ENCODE data around the gene GAS7.

Gene GAS7

DNA sequence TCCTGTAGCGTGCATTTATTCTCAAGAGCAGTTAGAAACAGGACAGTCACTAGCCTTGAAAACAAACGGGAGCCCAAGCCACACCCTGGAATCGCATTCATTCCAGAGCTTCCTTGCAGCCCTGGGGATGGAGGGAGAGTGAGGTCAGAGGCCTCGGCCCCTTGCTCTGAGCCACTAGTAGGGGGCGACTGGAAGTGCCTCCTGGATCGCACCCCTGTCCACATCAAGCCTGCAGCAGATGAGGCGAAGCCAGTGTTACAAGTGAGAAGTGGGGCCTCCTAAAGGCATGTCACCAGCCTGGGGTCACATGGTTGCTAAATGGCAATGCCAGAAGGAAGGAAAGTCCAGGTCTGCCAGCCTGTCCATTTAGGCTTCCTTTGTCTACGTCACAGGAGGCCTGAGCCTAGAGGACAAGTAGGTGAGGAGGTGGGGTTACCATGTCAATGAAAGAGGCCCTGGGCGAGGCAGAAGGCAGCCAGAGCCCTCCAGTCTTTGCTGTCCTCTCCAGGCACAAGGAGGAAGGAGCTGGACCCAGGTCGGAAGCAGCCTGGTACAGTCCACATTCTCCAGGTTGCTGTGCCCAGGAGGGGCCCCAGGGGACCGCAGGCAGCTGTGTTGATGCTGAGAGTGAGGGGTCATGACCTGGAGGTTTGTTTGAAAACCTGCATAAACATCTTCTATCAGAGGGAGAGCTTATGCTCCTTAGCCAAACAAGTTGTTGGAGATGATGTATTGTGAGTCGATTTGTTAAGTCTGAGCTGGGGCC is 290.3 kb downstream of the GAS7 start:
- Histone ChIP-seq H3K36me3 (ENCODE audit: control insufficient read depth, insufficient read depth, low read length) (no peaks in the 10 kb centered on the region), H3K9me3 (ENCODE audit: control insufficient read depth, insufficient read depth, low read depth, low read length) (no peaks in the 10 kb centered on the region), H3K27me3 (ENCODE audit: control insufficient read depth, insufficient read depth, low read length) (no peaks in the 10 kb centered on the region), H3K4me1 (ENCODE audit: control insufficient read depth, insufficient read depth, low read length) (peaks cover 11% of the 10 kb centered on the region; the same call in 1 of the 2 replicates), H3K4me3 (ENCODE audit: low read depth, low read length) (no peak overlapping the region), H3K27ac (ENCODE audit: low read depth, low read length) (no peak overlapping the region), H3K9ac (ENCODE audit: low read length) (no peak overlapping the region)

- Histone ChIP-seq H3K27ac (ENCODE audit: low read depth, low read length) (no peak overlapping the region), H3K36me3 (ENCODE audit: control insufficient read depth, insufficient read depth, low read length) (no peaks in the 10 kb centered on the region), H3K4me1 (ENCODE audit: control insufficient read depth, insufficient read depth, low read length) (peaks cover 11% of the 10 kb centered on the region; the same call in 1 of the 2 replicates), H3K4me3 (ENCODE audit: low read depth, low read length) (no peak overlapping the region), H3K9ac (ENCODE audit: low read length) (no peak overlapping the region), H3K27me3 (ENCODE audit: control insufficient read depth, insufficient read depth, low read length) (no peaks in the 10 kb centered on the region), H3K9me3 (ENCODE audit: control insufficient read depth, insufficient read depth, low read depth, low read length) (no peaks in the 10 kb centered on the region)
Measured at GRCh38 chr17:9907131-9907530, 291.3 kb downstream of the GAS7 start.

GRCh38 chr17:9906616-9907015 is 291.8 kb downstream of the GAS7 start:
- Histone ChIP-seq H3K4me1 (ENCODE audit: control insufficient read depth, insufficient read depth, low read length) (peaks cover 11% of the 10 kb centered on the region; the same call in 1 of the 2 replicates), H3K36me3 (ENCODE audit: control insufficient read depth, insufficient read depth, low read length) (no peaks in the 10 kb centered on the region), H3K9me3 (ENCODE audit: control insufficient read depth, insufficient read depth, low read depth, low read length) (no peaks in the 10 kb centered on the region), H3K27me3 (ENCODE audit: control insufficient read depth, insufficient read depth, low read length) (no peaks in the 10 kb centered on the region), H3K27ac (ENCODE audit: low read depth, low read length) (no peak overlapping the region), H3K4me3 (ENCODE audit: low read depth, low read length) (no peak overlapping the region), H3K9ac (ENCODE audit: low read length) (no peak overlapping the region)

GRCh38 chr17:9905902-9906301 is 292.5 kb downstream of the GAS7 start:
- Histone ChIP-seq H3K4me1 (ENCODE audit: control insufficient read depth, insufficient read depth, low read length) (peaks cover 11% of the 10 kb centered on the region; the same call in 1 of the 2 replicates), H3K36me3 (ENCODE audit: control insufficient read depth, insufficient read depth, low read length) (no peaks in the 10 kb centered on the region), H3K9me3 (ENCODE audit: control insufficient read depth, insufficient read depth, low read depth, low read length) (no peaks in the 10 kb centered on the region), H3K4me3 (ENCODE audit: low read depth, low read length) (no peak overlapping the region), H3K27ac (ENCODE audit: low read depth, low read length) (no peak overlapping the region), H3K9ac (ENCODE audit: low read length) (no peak overlapping the region), H3K27me3 (ENCODE audit: control insufficient read depth, insufficient read depth, low read length) (no peaks in the 10 kb centered on the region)

DNA sequence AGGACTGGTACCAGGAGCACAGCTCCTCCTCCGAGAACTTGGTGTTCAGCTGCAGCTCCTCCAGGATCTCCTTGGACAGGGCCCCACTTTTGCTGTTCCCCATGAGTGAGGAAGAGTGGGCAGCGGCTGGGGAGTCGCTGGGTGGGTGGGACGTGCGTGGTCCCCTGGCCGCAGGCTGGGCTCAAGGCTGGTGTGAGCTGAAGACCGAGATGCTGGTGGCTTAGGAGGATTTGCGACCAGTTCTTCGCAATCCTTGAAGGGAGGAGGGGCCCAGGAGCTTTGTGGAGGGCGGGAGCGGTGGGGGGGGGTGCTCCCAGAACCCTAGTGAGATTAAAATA is 293.4 kb downstream of the GAS7 start, which contains the start of gene RCVRN:
Gene RCVRN, minus strand, starts transcription at position 194 of the 338 bp plus-strand sequence. Its CDS starts 91 bp downstream, at position 103.
- no peak within 1 kb of the TSS for H3K27ac ChIP-seq (ENCODE audit: low read depth, low read length)
- H3K36me3 ChIP-seq (ENCODE audit: control insufficient read depth, insufficient read depth, low read length): no peaks in the 10 kb centered on the region
- no peaks in the 10 kb centered on the region for H3K27me3 ChIP-seq (ENCODE audit: control insufficient read depth, insufficient read depth, low read length)
- no peak within 1 kb of the TSS for H3K9ac ChIP-seq (ENCODE audit: low read length)
- H3K4me1 ChIP-seq (ENCODE audit: control insufficient read depth, insufficient read depth, low read length): peaks cover 11% of the 10 kb centered on the region; the same call in 1 of the 2 replicates
- H3K4me3 ChIP-seq (ENCODE audit: low read depth, low read length): no peak within 1 kb of the TSS
- H3K9me3 ChIP-seq (ENCODE audit: control insufficient read depth, insufficient read depth, low read depth, low read length): no peaks in the 10 kb centered on the region

DNA sequence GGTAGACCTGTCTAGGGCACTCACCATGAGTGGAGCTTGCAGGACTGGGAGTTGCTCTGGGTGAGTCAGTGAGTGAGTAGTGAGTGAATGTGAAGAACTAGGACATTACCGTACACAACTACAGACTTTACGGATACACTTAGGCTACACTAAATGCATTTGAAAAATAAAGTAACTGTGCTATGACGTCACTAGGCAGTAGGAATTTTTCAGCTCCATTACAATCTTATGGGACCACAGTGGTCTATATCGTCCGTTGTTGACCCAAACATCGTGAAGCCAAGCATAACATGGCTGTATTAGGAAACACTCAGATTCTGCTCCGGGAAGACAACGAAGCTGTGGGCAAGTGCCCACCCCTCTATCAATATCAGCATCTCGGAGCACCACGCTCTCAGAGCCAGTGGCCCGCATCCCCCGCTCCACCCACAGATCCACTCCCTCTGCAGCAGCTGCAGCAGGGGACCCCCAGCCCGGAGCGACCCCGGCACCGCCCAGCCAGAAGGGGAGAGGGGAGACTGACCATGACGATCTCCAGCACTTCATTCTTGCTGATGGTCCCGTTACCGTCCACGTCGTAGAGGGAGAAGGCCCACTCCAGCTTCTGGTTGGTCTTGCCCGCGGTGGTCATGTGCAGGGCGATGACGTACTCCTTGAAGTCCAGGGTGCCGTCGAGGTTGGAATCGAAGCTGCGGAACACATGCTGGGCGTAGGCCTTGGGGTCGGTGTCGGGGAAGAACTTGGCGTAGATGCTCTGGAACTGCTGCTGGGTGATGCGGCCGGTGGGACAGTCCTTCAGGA is 293.9 kb downstream of the GAS7 start:
- Histone ChIP-seq H3K27ac (ENCODE audit: low read depth, low read length) (no peak overlapping the region), H3K36me3 (ENCODE audit: control insufficient read depth, insufficient read depth, low read length) (no peaks in the 10 kb centered on the region)

GRCh38 chr17:9902120-9902519 is 296.3 kb downstream of the GAS7 start:
- no peaks in the 10 kb centered on the region for H3K9me3 ChIP-seq (ENCODE audit: control insufficient read depth, insufficient read depth, low read depth, low read length)
- no peak overlapping the region for H3K9ac ChIP-seq (ENCODE audit: low read length)
- no peaks in the 10 kb centered on the region for H3K36me3 ChIP-seq (ENCODE audit: control insufficient read depth, insufficient read depth, low read length)
- no peak overlapping the region for H3K4me3 ChIP-seq (ENCODE audit: low read depth, low read length)
- 0 out of 2 replicates have a peak, but pooled peaks cover 4% of the 10 kb centered on the region for H3K4me1 ChIP-seq (ENCODE audit: control insufficient read depth, insufficient read depth, low read length)
- no peak overlapping the region for H3K27ac ChIP-seq (ENCODE audit: low read depth, low read length)
- no peaks in the 10 kb centered on the region for H3K27me3 ChIP-seq (ENCODE audit: control insufficient read depth, insufficient read depth, low read length)

More for the DNA sequence above, 293.9 kb downstream of the GAS7 start:
- peaks cover 12% of the 10 kb centered on the region; the same call in 1 of the 2 replicates for H3K4me1 ChIP-seq (ENCODE audit: control insufficient read depth, insufficient read depth, low read length)
- H3K9me3 ChIP-seq (ENCODE audit: control insufficient read depth, insufficient read depth, low read depth, low read length): no peaks in the 10 kb centered on the region
- no peak overlapping the region for H3K9ac ChIP-seq (ENCODE audit: low read length)
- H3K4me3 ChIP-seq (ENCODE audit: low read depth, low read length): no peak overlapping the region
- H3K27me3 ChIP-seq (ENCODE audit: control insufficient read depth, insufficient read depth, low read length): no peaks in the 10 kb centered on the region

- H3K9me3 ChIP-seq (ENCODE audit: control insufficient read depth, insufficient read depth, low read depth, low read length): no peaks in the 10 kb centered on the region
- no peaks in the 10 kb centered on the region for H3K36me3 ChIP-seq (ENCODE audit: control insufficient read depth, insufficient read depth, low read length)
- no peak overlapping the region for H3K27ac ChIP-seq (ENCODE audit: low read depth, low read length)
- 0 out of 2 replicates have a peak, but pooled peaks cover 4% of the 10 kb centered on the region for H3K4me1 ChIP-seq (ENCODE audit: control insufficient read depth, insufficient read depth, low read length)
- H3K9ac ChIP-seq (ENCODE audit: low read length): no peak overlapping the region
- H3K4me3 ChIP-seq (ENCODE audit: low read depth, low read length): no peak overlapping the region
- H3K27me3 ChIP-seq (ENCODE audit: control insufficient read depth, insufficient read depth, low read length): no peaks in the 10 kb centered on the region
Measured at GRCh38 chr17:9900784-9901183, 297.6 kb downstream of the GAS7 start.

DNA sequence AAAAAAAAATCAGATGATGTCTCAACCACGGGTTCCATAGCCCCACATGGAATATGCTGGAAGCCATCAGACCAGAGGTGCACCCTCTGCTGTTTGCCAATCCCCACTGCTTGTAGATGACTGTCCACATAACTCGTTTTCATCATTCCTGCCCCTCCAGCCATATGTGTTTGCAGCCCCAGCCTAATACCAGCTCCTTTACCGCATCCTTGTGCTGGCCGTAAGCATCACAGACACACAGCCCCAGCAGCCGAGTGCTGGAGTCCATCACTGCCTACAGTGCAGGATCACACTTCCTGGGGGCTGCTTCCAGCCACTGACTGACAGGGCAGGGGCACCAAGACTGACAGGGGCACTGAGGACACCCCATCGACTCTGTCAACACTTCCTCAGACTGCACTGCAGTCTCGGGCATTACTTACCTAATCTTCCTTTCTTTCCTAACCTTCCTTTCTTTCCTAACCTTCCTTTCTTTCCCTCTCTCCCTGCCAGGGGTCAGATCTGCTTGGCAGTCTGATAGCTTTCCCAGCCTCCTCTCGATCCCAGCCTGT is 298.3 kb downstream of the GAS7 start:
- Histone ChIP-seq H3K4me3 (ENCODE audit: low read depth, low read length) (no peak overlapping the region), H3K9me3 (ENCODE audit: control insufficient read depth, insufficient read depth, low read depth, low read length) (no peaks in the 10 kb centered on the region), H3K36me3 (ENCODE audit: control insufficient read depth, insufficient read depth, low read length) (no peaks in the 10 kb centered on the region), H3K27ac (ENCODE audit: low read depth, low read length) (no peak overlapping the region), H3K27me3 (ENCODE audit: control insufficient read depth, insufficient read depth, low read length) (no peaks in the 10 kb centered on the region), H3K9ac (ENCODE audit: low read length) (no peak overlapping the region), H3K4me1 (ENCODE audit: control insufficient read depth, insufficient read depth, low read length) (0 out of 2 replicates have a peak, but pooled peaks cover 4% of the 10 kb centered on the region)

- Histone ChIP-seq H3K4me1 (ENCODE audit: control insufficient read depth, insufficient read depth, low read length) (0 out of 2 replicates have a peak, but pooled peaks cover 4% of the 10 kb centered on the region), H3K27me3 (ENCODE audit: control insufficient read depth, insufficient read depth, low read length) (no peaks in the 10 kb centered on the region), H3K4me3 (ENCODE audit: low read depth, low read length) (no peak overlapping the region), H3K36me3 (ENCODE audit: control insufficient read depth, insufficient read depth, low read length) (no peaks in the 10 kb centered on the region), H3K27ac (ENCODE audit: low read depth, low read length) (no peak overlapping the region), H3K9ac (ENCODE audit: low read length) (no peak overlapping the region), H3K9me3 (ENCODE audit: control insufficient read depth, insufficient read depth, low read depth, low read length) (no peaks in the 10 kb centered on the region)
Measured at GRCh38 chr17:9899280-9900043, 298.9 kb downstream of the GAS7 start.

All from HUES6 (cell line).